Natural killer cell (primary cell): ENCODE data around the gene STAM. TPM values are rescaled to one million over a fixed set of nuclear protein-coding genes. Genes with fewer than 3 reads are reported as not detected.

Source experiments
- ATAC-seq, 3 donors: fragments of 150-1000 bp in 2 of 3; fragments of 200-7000 bp in 1 of 3; cut with Tn5 transposase; 1 replicate in 1 of 3; 2 replicates in 2 of 3; pipeline ENCODE4 v1.10.0; 2021; ENCODE audit warnings: mild to moderate bottlenecking in 2 of 3, moderate library complexity in 2 of 3
- DNase-seq, 2 donors: peaks; one replicate each; pipeline versions ENCODE4 v3.0.0 to v3.0.0-alpha.2; 2013 to 2021; ENCODE audit warnings: mixed read lengths in 1 of 2
- H3K27ac ChIP-seq: one replicate; pipeline ENCODE4 v1.5.1; 2013; ENCODE audit warnings: mild to moderate bottlenecking, low read length
- H3K27me3 ChIP-seq: one replicate; pipeline ENCODE4 v1.6.1; 2013; ENCODE audit warnings: low read length; ENCODE audit not compliant: control insufficient read depth, insufficient read depth
- H3K36me3 ChIP-seq: one replicate; pipeline ENCODE4 v1.6.1; 2013; ENCODE audit warnings: low read length; ENCODE audit not compliant: control insufficient read depth, insufficient read depth
- H3K4me1 ChIP-seq: one replicate; pipeline ENCODE4 v1.6.1; 2013; ENCODE audit warnings: low read length; ENCODE audit not compliant: control insufficient read depth, insufficient read depth
- H3K4me3 ChIP-seq: one replicate; pipeline ENCODE4 v1.5.1; 2013; ENCODE audit warnings: low read length
- H3K9me3 ChIP-seq: one replicate; pipeline ENCODE4 v1.6.1; 2013; ENCODE audit warnings: low read length; ENCODE audit not compliant: control insufficient read depth, insufficient read depth
- H3K27ac Mint-ChIP-seq, 2 donors: one replicate each; pipeline ENCODE4 v1.8.0; 2022; ENCODE audit warnings: mild to moderate bottlenecking in 2 of 2, mixed read lengths in 2 of 2, moderate library complexity in 1 of 2
- H3K27me3 Mint-ChIP-seq, 2 donors: one replicate each; pipeline ENCODE4 v1.8.0; 2022; ENCODE audit warnings: low read depth in 2 of 2, mixed read lengths in 2 of 2
- H3K36me3 Mint-ChIP-seq: one replicate; pipeline ENCODE4 v1.8.0; 2022; ENCODE audit warnings: mixed read lengths
- H3K4me1 Mint-ChIP-seq, 2 donors: one replicate each; pipeline ENCODE4 v1.8.0; 2022; ENCODE audit warnings: mixed read lengths in 2 of 2
- H3K4me3 Mint-ChIP-seq: one replicate; pipeline ENCODE4 v1.8.0; 2022; ENCODE audit warnings: mild to moderate bottlenecking, moderate library complexity, mixed read lengths
- H3K9me3 Mint-ChIP-seq, 2 donors: one replicate each; pipeline ENCODE4 v1.8.0; 2022; ENCODE audit warnings: mixed read lengths in 2 of 2
- WGBS: methylation state at CpG from one replicate; pipeline ENCODE4 v1.1.7; 2013; ENCODE audit warnings: missing lambda C conversion rate; ENCODE audit not compliant: insufficient coverage; 5-methylcytosine and 5-hydroxymethylcytosine counted together
- intact Hi-C: fragments of 100-400 bp; cut with micrococcal nuclease; formaldehyde crosslinking; loops from one replicate; pipeline ENCODE4 v1.14.2; 2022
- total RNA-seq, 4 donors: library from RNA; stranded (reverse); fragments of 120-200 nt in 1 of 4; gene quantifications; one replicate each; pipeline versions ENCODE4 v1.2.3 to v1.2.4, GENCODE V29; 2013 to 2022
- TF ChIP-seq, protein P1 (sequence below): fragments of 200-600 bp; IDR thresholded peaks from one replicate; pipeline ENCODE4 v1.8.0; 2022; ENCODE audit warnings: antibody characterized with exemption

STAM gene
- total RNA-seq, 3 donors from 2014 or later (not counting 1 experiment from before 2014, with no cell fraction given) = 37.8 to 40.2 (median 38.6) TPM

DNA sequence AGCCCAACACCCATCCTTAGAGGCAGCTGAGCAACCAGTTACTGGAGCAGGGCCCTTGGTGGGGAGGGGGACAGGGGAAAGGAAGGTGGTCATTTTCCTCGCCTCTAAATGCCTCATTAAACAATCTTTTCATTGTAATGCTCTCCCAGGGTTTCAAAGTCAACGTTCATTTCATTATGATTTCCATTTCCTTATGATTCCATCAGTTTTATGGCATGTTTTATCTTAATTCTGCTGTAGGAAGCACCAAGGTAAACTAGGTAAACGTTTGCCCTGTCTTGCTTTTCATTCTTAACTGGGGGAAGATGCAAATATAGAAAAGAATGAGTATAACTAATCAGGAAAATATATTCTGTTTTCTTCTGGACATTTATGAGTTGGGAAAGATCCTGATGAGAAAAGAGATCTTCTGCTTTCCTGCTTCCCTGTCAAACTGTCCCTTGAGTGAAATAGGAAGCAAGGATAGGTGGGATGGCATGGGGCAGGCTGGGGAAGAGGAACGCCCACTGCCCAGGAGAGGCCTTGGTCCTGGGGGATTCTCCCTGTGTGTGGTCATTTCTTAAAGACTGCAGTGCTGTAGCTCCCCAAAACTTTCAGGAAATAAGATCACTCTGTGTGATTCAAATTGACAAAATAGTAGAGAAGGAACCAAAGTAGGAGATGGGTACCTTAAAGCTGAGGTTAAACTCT lies 87.5 kb downstream of the STAM start:
- intact Hi-C loops = no loop called here
- Mint-ChIP-seq H3K4me1 (no peaks in the 10 kb centered on the region), H3K27me3 (no peaks in the 10 kb centered on the region), H3K4me3 (no peak overlapping the region), H3K9me3 (no peaks in the 10 kb centered on the region), H3K27ac (no peak overlapping the region), H3K36me3 (no peaks in the 10 kb centered on the region)
- Histone ChIP-seq H3K27me3 (no peaks in the 10 kb centered on the region), H3K27ac (no peak overlapping the region), H3K9me3 (no peaks in the 10 kb centered on the region), H3K4me3 (no peak overlapping the region), H3K4me1 (no peaks in the 10 kb centered on the region), H3K36me3 (no peaks in the 10 kb centered on the region)
- ATAC-seq = no peak
- WGBS = 67% methylated on average over 3 of the region's 4 CpGs
- DNase-seq = no peak
- TF ChIP-seq, protein P1, sequence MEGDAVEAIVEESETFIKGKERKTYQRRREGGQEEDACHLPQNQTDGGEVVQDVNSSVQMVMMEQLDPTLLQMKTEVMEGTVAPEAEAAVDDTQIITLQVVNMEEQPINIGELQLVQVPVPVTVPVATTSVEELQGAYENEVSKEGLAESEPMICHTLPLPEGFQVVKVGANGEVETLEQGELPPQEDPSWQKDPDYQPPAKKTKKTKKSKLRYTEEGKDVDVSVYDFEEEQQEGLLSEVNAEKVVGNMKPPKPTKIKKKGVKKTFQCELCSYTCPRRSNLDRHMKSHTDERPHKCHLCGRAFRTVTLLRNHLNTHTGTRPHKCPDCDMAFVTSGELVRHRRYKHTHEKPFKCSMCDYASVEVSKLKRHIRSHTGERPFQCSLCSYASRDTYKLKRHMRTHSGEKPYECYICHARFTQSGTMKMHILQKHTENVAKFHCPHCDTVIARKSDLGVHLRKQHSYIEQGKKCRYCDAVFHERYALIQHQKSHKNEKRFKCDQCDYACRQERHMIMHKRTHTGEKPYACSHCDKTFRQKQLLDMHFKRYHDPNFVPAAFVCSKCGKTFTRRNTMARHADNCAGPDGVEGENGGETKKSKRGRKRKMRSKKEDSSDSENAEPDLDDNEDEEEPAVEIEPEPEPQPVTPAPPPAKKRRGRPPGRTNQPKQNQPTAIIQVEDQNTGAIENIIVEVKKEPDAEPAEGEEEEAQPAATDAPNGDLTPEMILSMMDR = no peak

DNA sequence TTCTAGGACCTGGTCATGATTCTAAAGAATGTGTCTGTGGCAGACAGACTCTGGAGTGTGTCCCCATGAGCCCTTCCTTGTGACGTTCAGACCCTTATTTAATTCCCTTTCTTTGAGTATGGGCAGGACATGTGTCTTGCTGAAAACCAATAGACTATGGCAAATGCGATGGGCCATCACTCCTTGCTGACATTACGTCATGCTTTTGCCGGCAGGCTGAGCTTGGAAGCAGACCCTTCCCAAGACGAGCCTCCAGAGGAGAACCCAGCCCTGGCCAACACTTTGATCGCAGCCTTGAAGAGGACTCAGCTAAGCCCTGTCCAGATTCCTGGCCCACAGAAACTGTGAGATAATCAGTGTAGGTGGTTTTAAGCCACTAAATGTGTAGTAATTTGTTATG lies 89.7 kb downstream of the STAM start:
- no peak for DNase-seq
- H3K4me1 ChIP-seq = no peaks in the 10 kb centered on the region
- H3K27ac ChIP-seq = no peak overlapping the region
- no peaks in the 10 kb centered on the region for H3K9me3 ChIP-seq
- Mint-ChIP-seq H3K4me1 (peaks cover 0 to 4% of the 10 kb centered on the region in 2 donors), H3K9me3 (no peaks in the 10 kb centered on the region), H3K4me3 (no peak overlapping the region), H3K27ac (no peak overlapping the region), H3K27me3 (no peaks in the 10 kb centered on the region), H3K36me3 (no peaks in the 10 kb centered on the region)
- H3K4me3 ChIP-seq = no peak overlapping the region
- 95% methylated on average over 6 of the region's 6 CpGs for WGBS
- H3K36me3 ChIP-seq = no peaks in the 10 kb centered on the region
- TF ChIP-seq, protein P1 = no peak
- intact Hi-C loops = no loop called here
- no peak for ATAC-seq
- H3K27me3 ChIP-seq = no peaks in the 10 kb centered on the region

DNA sequence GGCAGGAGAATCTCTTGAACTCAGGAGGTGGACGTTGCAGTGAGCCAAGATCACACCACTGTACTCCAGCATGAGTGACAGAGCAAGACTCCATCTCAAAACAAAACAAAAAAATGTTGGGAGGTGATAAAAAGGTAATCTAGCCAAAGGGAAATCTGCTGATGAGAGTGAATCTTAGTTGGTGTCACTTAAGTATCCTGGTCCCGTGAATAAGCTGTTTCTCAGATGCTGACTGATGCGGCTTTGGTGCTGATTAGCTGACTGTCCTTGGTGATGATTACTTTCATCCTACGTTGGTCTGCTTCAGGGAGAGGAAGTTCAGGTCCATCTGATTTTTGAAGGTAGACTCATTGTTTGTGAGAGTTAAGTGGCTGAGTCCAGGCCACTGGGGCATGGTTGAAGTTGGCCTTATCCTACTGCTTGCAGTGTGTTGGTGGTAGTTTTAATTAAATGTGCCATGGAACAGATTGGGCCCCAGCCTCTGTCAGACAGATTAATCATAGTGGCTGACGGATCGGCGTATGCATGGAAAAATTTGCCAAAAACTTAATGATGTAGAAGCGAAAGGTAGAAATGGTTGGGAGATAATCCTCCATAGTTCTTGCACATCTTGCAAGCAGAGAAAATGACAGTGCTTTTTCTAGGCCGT lies 90.6 kb downstream of the STAM start:
- no peaks in the 10 kb centered on the region for H3K36me3 Mint-ChIP-seq
- ATAC-seq = no peak
- WGBS = 88% methylated on average over 9 of the region's 9 CpGs

More for the DNA sequence above, 90.6 kb downstream of the STAM start:
- Mint-ChIP-seq H3K4me3 (no peak overlapping the region), H3K27me3 (no peaks in the 10 kb centered on the region), H3K27ac (no peak overlapping the region), H3K9me3 (no peaks in the 10 kb centered on the region), H3K4me1 (peaks cover 0 to 4% of the 10 kb centered on the region in 2 donors)
- intact Hi-C loops = no loop called here
- no peak for DNase-seq
- Histone ChIP-seq H3K36me3 (no peaks in the 10 kb centered on the region), H3K27ac (no peak overlapping the region), H3K4me3 (no peak overlapping the region), H3K27me3 (no peaks in the 10 kb centered on the region), H3K4me1 (no peaks in the 10 kb centered on the region), H3K9me3 (no peaks in the 10 kb centered on the region)
- TF ChIP-seq, protein P1 = no peak
